ENCODE data around the gene WFDC8.

GRCh38 chr20:45593498-45593897 is 14.4 kb upstream of the WFDC8 start:
- TF ChIP-seq, protein P1, sequence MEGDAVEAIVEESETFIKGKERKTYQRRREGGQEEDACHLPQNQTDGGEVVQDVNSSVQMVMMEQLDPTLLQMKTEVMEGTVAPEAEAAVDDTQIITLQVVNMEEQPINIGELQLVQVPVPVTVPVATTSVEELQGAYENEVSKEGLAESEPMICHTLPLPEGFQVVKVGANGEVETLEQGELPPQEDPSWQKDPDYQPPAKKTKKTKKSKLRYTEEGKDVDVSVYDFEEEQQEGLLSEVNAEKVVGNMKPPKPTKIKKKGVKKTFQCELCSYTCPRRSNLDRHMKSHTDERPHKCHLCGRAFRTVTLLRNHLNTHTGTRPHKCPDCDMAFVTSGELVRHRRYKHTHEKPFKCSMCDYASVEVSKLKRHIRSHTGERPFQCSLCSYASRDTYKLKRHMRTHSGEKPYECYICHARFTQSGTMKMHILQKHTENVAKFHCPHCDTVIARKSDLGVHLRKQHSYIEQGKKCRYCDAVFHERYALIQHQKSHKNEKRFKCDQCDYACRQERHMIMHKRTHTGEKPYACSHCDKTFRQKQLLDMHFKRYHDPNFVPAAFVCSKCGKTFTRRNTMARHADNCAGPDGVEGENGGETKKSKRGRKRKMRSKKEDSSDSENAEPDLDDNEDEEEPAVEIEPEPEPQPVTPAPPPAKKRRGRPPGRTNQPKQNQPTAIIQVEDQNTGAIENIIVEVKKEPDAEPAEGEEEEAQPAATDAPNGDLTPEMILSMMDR (IDR thresholded peaks at IDR 0.05) = no peak
- no peak for TF ChIP-seq POLR2A (IDR thresholded peaks at IDR 0.05)
